H1 (cell line): ENCODE data around the gene PLK5. TPM values are rescaled to one million over a fixed set of nuclear protein-coding genes. Genes with fewer than 3 reads are reported as not detected.
A peak's percentile ranks its signal among the peaks of the same experiment; 100 is the strongest.

Experiments used
- ASH2L ChIP-seq: fragments of 200-600, 300-600 bp; sonication (generic); IDR thresholded peaks from one replicate; pipeline ENCODE4 v1.7.1; 2017; ENCODE audit warnings: low read length
- CHD7 ChIP-seq: fragments of 300-600 bp; sonication (generic); IDR thresholded peaks from 2 replicates; pipeline ENCODE4 v1.7.1; 2012; ENCODE audit warnings: low read length, moderate library complexity, mild to moderate bottlenecking, inconsistent platforms; ENCODE audit not compliant: insufficient replicate concordance
- KDM4A ChIP-seq: IDR thresholded peaks from one replicate; pipeline ENCODE4 v1.7.1; 2012; ENCODE audit warnings: low read depth, mild to moderate bottlenecking, moderate library complexity, low read length, inconsistent platforms; ENCODE audit not compliant: severe bottlenecking
- SIRT6 ChIP-seq: IDR thresholded peaks from one replicate; pipeline ENCODE4 v1.7.1; 2012; ENCODE audit warnings: low read length, inconsistent platforms
- TEAD4 ChIP-seq: IDR thresholded peaks from 2 replicates; pipeline ENCODE4 v1.6.1; 2012; ENCODE audit warnings: low read depth, low read length, inconsistent platforms, mixed read lengths
- polyA plus RNA-seq, 7 experiments: library from polyadenylated mRNA; depleted of rRNA in 3 of 7; stranded (reverse) in 5 of 7; unstranded in 2 of 7; fragments of >200 nt in 5 of 7; fragments of 200-250 nt in 2 of 7; gene quantifications; 1 replicate in 5 of 7; 2 replicates in 1 of 7; 4 replicates in 1 of 7; pipeline versions ENCODE4 v1.2.1 to v1.2.3, GENCODE V29; 2011 to 2013; ENCODE audit warnings: missing spikeins in 2 of 7, mixed read lengths in 2 of 7
- total RNA-seq: library from RNA; stranded (reverse); fragmentation: NEBNext Ultra II Directional; extraction: Animal tissue kit (Norgen Biotek cat#: 25700); gene quantifications from 2 replicates; pipeline ENCODE4 v1.2.1, GENCODE V29; 2021

PLK5 gene
- total and polyA plus RNA-seq, 2 of the 8 experiments (the other 6 are each of a cell fraction or from before 2014, with no cell fraction given), result 0.43 to 0.45 TPM

DNA sequence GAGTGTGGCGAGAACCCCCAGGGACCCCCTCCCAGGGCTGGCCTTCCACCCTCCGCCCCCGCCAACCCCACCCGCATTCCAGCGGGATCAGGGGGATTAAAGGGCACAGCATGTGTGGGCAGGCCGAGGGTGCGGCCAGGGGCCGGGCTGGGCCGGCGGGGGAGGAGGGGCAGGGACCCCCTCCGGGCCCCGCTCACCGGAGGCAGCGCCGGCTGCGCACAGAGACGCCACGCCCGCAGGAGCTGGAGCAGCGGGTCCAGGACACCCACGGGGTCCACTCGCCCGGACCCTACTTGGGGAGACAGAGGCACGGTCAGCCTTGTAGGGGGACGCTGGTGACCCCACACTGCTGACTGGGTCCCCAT, 13.5 kb upstream of the PLK5 start (continued):
- TF ChIP-seq CHD7 (no peak), KDM4A (no peak), SIRT6 (no peak), ASH2L (no peak), TEAD4 (peak; percentile 38; the same call in 1 of the 2 replicates)
